Upper lobe of right lung (tissue), 1 donor: ENCODE measurements around the gene NUP133. TPM values are rescaled to one million over a fixed set of nuclear protein-coding genes. Genes with fewer than 3 reads are reported as not detected.

Experiments
- ATAC-seq: fragments of 200-7000 bp; cut with Tn5 transposase; one replicate; pipeline ENCODE4 v1.9.1; 2020; ENCODE audit warnings: mild to moderate bottlenecking, moderate library complexity
- DNase-seq: peaks from one replicate; pipeline ENCODE4 v3.0.0-alpha.2; 2020
- H3K27ac ChIP-seq: fragments of 200-600 bp; one replicate; pipeline ENCODE4 v1.8.0; 2022
- H3K27me3 ChIP-seq: fragments of 200-600 bp; one replicate; pipeline ENCODE4 v1.8.0; 2022; ENCODE audit warnings: mild to moderate bottlenecking
- H3K36me3 ChIP-seq: fragments of 200-600 bp; one replicate; pipeline ENCODE4 v1.8.0; 2022
- H3K4me1 ChIP-seq: fragments of 200-600 bp; one replicate; pipeline ENCODE4 v1.8.0; 2022
- H3K4me3 ChIP-seq: fragments of 200-600 bp; one replicate; pipeline ENCODE4 v1.8.0; 2022; ENCODE audit warnings: mild to moderate bottlenecking
- H3K9me3 ChIP-seq: fragments of 200-600 bp; one replicate; pipeline ENCODE4 v1.8.0; 2022
- intact Hi-C: fragments of 100-400 bp; cut with DNase I; formaldehyde crosslinking; loops from one replicate; pipeline ENCODE4 v1.11.0; 2022
- total RNA-seq: library from RNA; stranded (reverse); fragmentation: NEBNext Ultra II Directional; extraction: Animal tissue kit (Norgen Biotek cat#: 25700); gene quantifications from one replicate; pipeline ENCODE4 v1.2.1, GENCODE V29; 2021
- TF ChIP-seq, protein P1 (sequence below): fragments of 200-600 bp; IDR thresholded peaks from one replicate; pipeline ENCODE4 v1.8.0; 2022; ENCODE audit warnings: antibody characterized with exemption
- donor health status: DM: no; HTN: yes; CAD: no; lungs with severe emphysema.

The NUP133 gene
- total RNA-seq, 1 donor from 2014 or later = 33.8 TPM

DNA sequence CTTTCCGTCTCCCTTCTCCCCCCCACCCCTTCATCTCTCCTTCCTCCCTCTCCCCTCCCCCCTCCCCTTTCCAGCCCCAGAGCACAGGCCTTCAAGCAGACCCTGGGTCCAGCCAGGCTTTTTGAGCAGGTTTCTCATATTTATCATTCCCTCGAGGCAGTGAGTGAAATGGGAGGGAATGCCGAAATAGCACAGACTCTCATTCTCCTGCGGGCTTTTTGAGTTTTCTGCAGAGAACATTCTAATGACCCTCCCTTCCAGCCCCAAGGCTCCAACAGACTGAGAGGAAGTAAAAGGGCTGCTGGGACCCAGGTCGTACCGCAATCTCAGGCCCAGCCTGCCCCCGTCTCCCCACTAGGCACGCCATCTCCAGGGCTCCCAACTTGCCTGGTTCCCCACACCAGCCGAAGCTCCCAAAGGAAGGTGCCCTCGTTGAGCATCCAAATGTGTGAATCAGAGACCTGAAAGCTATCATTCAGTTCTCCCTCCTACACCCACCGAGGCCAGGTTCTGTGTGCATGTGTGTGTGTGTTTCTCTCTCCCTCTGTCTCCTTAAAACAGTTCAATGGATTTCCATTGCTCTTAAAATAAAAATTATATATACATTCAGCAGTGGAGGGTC lies 96.6 kb downstream of the NUP133 start:
- Histone ChIP-seq H3K4me3 (no peak overlapping the region), H3K27me3 (peaks cover 28% of the 10 kb centered on the region), H3K9me3 (no peaks in the 10 kb centered on the region), H3K4me1 (peaks cover 22% of the 10 kb centered on the region), H3K27ac (no peak overlapping the region), H3K36me3 (no peaks in the 10 kb centered on the region)
- DNase-seq = no peak
- no peak for ATAC-seq
- intact Hi-C loops = no loop called here
- TF ChIP-seq, protein P1, sequence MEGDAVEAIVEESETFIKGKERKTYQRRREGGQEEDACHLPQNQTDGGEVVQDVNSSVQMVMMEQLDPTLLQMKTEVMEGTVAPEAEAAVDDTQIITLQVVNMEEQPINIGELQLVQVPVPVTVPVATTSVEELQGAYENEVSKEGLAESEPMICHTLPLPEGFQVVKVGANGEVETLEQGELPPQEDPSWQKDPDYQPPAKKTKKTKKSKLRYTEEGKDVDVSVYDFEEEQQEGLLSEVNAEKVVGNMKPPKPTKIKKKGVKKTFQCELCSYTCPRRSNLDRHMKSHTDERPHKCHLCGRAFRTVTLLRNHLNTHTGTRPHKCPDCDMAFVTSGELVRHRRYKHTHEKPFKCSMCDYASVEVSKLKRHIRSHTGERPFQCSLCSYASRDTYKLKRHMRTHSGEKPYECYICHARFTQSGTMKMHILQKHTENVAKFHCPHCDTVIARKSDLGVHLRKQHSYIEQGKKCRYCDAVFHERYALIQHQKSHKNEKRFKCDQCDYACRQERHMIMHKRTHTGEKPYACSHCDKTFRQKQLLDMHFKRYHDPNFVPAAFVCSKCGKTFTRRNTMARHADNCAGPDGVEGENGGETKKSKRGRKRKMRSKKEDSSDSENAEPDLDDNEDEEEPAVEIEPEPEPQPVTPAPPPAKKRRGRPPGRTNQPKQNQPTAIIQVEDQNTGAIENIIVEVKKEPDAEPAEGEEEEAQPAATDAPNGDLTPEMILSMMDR = no peak

DNA sequence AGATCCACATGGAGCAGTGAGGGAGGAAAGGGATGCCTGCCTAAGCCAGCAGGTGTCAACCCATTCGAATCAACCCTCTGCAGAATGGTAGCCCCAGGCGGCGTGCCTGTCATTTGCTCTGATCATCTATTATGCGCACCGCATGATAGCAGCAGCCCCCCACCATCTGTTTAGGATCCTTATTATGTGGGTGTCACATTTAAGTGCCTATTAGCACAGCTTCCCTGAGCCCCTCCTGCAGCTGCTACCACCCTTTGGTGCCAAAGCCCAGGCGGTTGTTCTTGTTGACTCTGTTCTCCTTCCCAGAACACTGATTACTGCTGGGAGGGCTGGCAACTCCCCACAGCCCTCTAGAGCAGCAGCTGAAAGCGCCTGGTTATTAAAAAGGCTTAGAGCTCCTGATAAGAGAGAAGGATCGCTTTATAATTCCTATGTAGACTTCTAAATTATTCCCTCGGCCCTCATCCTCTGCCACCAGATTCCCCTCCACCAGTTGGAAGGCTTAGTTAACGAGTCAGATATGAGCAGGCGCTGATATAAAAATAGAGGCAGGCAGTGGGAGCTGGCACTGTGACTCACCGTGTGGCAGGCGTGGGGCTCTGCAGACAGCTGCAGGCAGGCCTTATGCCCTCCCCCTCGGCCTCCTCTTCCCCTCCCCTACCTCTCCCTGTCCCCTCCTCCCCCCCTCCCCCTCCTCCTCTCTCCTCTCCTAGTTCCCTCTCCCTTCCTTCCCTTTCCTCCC lies 97.3 kb downstream of the NUP133 start:
- ATAC-seq (peak; percentile 87), DNase-seq (no peak)
- peaks cover 22% of the 10 kb centered on the region for H3K4me1 ChIP-seq
- TF ChIP-seq, protein P1 = no peak
- H3K27ac ChIP-seq = no peak overlapping the region
- intact Hi-C loops = no loop called here
- peaks cover 35% of the 10 kb centered on the region for H3K27me3 ChIP-seq
- H3K36me3 ChIP-seq = no peaks in the 10 kb centered on the region
- no peak overlapping the region for H3K4me3 ChIP-seq
- no peaks in the 10 kb centered on the region for H3K9me3 ChIP-seq

GRCh38 chr1:229410370-229410691 lies 97.8 kb downstream of the NUP133 start:
- TF ChIP-seq, protein P1 = no peak
- ATAC-seq = no peak
- H3K27me3 ChIP-seq = peaks cover 40% of the 10 kb centered on the region
- DNase-seq = no peak
- intact Hi-C loops = no loop called here
- no peaks in the 10 kb centered on the region for H3K9me3 ChIP-seq
- H3K36me3 ChIP-seq = no peaks in the 10 kb centered on the region
- no peak overlapping the region for H3K4me3 ChIP-seq
- H3K27ac ChIP-seq = no peak overlapping the region
- peaks cover 22% of the 10 kb centered on the region for H3K4me1 ChIP-seq

- Histone ChIP-seq H3K27ac (no peak overlapping the region), H3K9me3 (no peaks in the 10 kb centered on the region), H3K4me3 (no peak overlapping the region), H3K4me1 (peaks cover 22% of the 10 kb centered on the region), H3K36me3 (no peaks in the 10 kb centered on the region), H3K27me3 (peaks cover 44% of the 10 kb centered on the region)
- intact Hi-C loops = no loop called here
- TF ChIP-seq, protein P1 = no peak
- no peak for DNase-seq
- no peak for ATAC-seq
These were observed 98.3 kb downstream of the NUP133 start for GRCh38 chr1:229409616-229410369.

DNA sequence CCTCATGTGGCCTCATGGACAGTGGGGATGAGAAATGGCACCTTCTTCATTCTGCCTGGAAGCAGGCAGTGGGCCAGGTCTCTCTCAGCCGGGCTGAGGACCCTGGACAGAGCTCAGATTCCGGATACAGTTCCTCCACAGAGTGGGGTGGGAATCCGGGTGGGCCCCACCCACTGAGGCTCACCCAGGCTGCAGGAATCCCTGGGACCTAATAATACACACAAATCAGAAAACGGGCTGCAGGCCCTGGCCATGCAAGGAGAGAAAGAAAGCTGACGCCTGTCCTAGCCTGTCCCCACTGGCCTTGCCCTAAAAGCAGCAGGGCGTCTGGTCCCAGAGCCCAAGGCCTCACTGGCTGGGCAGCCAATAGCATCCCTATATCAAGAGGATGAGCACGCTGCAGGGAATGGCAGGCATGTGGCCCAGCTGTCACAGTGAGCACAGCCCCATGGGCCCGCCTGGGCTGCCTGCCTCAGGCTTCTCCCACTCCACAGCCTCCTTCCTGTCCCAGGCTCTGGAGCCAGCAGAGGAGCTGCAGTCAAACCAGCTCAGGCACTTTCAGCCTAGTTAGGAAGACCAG lies 99.6 kb downstream of the NUP133 start:
- Histone ChIP-seq H3K4me3 (no peak overlapping the region), H3K27me3 (peaks cover 44% of the 10 kb centered on the region), H3K4me1 (peaks cover 22% of the 10 kb centered on the region), H3K27ac (no peak overlapping the region), H3K36me3 (no peaks in the 10 kb centered on the region), H3K9me3 (no peaks in the 10 kb centered on the region)
- TF ChIP-seq, protein P1 = no peak
- DNase-seq = no peak
- no peak for ATAC-seq
- intact Hi-C loops = no loop called here
